ENCODE measurements around the gene GCSH.

- TF ChIP-seq CTCF (IDR thresholded peaks at IDR 0.05), result no peak
- no peak for TF ChIP-seq POLR2A (IDR thresholded peaks at IDR 0.05)
These were observed 42.8 kb upstream of the GCSH start for GRCh38 chr16:81138831-81139557.

All from lower leg skin (tissue), 3 donors.